HL-60/S4 treated with retinoic acid at 250 ng/mL for 4 days and 3 days (cell line): ENCODE results near the gene GOSR2.
"Not testable (repeated sequence)": the region's sequence is repeated elsewhere in the genome, so short reads cannot be mapped to it uniquely, and the experiment has no call there.

Experiments used
- in situ Hi-C: fragments of 300-500 bp; cut with MboI; formaldehyde crosslinking; loops from 2 replicates; pipeline ENCODE4 v1.7.0; 2022; ENCODE audit warnings: low sequenced_read_pairs

GOSR2 gene

DNA sequence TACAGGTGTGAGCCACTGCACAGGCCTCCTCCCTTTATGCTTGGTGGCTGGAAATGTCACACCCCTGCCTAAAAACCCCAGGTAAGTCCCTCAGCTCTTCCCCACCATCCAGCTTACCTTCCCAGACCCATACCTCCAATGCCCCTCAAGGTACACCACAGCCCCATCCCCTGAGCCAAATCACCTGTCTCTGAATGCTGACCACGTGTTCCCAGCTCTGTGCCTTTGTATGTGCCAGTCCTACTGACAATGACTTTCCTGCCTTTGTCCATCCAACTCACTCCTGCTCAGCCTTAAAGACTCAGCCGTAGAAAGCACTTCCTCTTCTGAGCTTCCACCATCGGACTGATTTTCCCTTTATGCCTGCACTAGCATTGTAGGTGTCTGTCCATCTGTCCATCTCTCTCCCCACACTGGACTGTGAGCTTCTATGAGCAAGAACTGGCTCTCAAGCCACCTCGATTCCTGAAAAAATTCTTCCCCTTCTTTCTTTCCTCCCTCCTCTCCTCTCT is 30.7 kb upstream of the GOSR2 start:
- in situ Hi-C loops: no loop called here

DNA sequence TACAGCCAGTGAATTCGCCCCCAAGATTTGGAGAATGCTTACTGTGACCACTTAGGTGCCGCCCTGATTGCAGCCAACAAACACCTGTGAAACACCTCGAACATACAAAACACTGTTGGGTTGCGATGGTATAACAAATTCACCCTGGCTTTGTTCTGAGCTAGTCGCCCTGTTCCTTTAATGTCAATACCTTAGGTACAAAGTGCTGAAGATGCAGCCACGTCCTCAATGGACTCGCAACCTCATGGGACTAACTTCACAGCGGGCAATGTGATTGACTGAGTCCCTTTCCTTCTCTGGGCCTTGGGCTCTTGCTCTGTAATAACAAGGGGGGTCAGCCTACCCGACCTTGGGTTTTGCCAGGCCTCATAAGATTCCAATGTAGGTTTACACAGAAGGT is 28.9 kb upstream of the GOSR2 start:
- in situ Hi-C loops: no loop called here

DNA sequence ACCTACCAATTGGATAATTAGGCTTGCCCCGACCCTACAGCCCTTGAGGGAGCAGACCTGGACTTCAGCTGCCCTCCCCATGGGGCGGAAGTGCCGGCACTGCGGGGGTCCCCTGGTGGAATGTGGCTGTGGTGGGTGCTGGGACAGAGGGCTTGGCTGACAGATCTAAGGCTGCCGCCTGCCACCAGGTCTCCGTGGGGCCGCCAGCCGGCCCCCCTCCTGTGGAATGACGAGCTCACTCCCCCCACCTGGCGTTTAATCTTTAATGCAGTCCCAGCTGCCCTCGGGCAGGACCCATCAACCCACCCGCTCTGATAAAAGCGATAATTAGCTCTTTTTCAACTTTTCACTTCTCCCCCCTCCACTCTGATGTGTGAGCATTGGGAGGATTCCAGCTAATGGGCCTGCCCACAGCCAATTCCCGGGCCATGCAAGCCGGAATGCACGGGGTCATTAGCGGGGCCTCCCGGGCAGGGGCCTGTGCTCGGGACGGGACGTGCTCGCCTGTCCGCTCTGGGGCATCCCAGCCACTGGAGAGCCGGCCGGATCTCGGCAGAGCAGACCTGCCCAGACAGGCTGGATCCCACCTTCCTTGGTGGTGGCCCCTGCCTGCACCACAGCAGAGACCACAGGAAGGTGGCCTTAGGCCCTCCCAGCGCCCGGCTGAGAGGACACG is 28.3 kb upstream of the GOSR2 start:
- in situ Hi-C loops: no loop called here

DNA sequence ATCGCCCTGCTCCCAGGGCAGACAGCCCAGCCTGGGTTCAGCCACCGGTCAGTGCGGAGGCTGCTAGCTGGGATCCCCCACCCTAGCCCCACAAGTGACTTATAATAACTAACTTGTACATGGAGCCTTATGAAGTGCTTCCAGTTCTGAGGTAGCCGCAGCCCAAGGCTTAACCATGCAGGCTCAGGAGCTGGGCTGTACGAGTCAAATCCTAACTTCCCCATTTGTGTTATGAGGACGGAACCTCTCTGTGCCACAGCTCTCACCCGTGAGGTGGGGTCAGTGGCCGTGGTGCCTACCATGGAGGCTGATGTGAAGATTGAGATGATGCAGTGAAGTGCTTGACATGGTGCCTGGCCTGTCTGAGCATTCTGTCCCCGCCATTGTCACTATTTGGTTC is 27.8 kb upstream of the GOSR2 start:
- in situ Hi-C loops: no loop called here

DNA sequence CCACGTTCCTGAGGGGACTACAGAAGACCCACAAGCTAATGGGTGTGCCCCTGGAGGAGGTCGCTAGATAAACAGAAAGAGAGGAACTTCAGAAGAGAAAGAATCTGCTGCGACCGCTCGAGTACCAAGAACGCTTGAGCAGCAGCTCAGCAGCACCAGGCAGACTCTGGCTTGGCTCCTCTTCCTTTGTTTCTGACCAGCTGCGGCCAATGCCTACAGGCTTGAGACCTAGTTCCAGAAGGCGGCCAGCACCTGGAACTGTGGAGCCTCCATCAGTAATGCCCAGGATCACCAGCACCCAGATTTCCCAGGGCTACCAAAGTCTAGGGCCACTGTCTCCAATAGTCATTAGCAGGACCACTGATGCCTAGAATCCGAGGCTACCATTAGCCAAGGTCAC is 26.0 kb upstream of the GOSR2 start:
- in situ Hi-C loops: no loop called here

DNA sequence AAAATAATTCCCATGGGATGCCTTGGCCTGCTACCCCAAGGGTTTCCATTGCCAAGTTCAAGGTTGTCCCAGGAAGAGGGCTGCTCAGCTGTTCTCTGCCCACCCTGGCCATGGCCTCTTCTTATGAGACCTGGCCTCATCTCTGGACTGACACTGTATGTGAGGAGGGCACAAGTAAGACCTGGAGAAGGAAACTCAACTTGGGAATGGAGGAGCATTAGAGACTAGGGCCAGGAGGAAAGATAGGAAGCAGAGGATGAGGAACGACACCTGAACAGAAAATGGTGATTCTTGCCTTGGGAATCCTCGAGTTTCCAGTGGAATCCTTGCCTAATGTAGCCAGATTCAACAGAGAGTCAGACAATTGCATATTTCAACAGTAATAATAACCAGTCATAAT is 24.6 kb upstream of the GOSR2 start:
- in situ Hi-C loops: no loop called here

DNA sequence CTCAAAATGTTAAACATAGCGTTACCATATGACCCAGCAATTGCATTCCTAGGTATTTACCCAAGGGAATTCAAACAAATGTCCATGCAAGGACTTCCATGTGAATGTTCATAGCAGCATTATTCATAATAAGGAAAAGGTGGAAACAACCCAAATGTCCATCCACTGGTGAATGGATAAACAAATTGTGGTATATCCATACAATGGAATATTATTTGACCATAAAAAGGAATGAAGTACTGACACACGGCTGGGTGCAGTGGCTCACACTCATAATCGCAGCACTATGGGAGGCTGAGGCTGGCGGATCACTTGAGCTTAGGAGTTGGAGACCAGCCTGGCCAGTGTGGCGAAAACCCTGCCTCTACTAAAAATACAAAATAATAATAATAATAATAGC is 24.1 kb upstream of the GOSR2 start:
- in situ Hi-C loops: no loop called here

DNA sequence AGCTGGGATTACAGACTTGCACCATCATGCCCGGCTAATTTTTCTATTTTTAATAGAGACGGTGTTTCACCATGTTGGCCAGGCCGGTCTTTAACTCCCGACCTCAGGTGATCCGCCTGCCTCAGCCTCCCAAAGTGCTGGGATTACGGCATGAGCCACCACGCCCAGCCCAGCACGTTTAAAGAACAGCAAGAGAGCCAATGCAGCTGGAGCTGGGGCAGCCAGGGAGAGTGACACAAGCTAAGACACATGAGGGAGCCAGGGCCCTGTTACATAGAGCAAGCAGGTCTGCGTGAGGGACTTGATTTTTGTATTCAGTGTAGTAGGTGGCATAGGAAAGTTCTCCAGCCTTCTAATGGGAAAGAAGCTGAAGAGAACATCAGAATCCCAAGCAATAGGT is 21.7 kb upstream of the GOSR2 start:
- in situ Hi-C loops: no loop called here

DNA sequence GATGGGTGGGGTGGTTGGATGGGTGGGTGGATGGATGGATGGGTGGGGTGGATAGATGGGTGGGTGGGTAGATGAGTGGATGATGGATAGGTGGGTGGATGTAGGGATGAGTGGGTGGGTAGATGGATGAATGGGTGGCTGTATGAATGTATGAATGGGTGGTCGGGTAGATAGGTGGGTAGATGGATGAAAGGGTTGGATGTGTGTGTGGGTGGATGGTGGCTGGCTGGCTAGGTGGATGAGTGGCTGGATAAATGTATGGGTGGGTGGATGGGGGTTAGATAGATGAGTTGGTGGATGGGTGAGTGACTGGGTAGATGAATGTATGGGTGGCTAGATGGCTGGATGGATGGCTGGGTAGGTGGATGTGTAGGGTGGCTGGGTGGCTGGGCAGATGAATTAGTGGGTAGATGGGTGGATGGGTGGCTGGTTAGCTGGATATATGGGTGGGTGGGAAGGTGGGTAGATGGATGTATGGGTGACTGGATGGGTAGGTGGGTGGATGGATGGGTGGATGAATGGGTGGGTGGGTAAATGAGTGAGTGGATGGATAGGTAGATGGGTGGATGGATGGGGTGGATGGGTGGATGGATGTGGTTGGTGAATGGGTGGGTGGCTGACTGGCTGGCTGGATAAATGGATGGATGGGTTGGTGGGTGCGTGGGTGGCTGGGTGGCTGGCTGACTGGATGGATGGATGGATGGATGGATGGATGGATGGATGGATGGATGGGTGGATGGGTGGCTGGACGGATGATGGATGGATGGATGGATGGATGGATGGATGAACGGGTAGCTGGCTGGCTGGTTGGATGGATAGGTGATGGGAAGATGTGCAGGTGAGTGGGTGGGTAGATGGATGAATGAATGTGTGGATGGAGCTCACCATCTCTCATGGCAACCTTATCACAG is 18.9 kb upstream of the GOSR2 start:
- in situ Hi-C loops: no loop called here

DNA sequence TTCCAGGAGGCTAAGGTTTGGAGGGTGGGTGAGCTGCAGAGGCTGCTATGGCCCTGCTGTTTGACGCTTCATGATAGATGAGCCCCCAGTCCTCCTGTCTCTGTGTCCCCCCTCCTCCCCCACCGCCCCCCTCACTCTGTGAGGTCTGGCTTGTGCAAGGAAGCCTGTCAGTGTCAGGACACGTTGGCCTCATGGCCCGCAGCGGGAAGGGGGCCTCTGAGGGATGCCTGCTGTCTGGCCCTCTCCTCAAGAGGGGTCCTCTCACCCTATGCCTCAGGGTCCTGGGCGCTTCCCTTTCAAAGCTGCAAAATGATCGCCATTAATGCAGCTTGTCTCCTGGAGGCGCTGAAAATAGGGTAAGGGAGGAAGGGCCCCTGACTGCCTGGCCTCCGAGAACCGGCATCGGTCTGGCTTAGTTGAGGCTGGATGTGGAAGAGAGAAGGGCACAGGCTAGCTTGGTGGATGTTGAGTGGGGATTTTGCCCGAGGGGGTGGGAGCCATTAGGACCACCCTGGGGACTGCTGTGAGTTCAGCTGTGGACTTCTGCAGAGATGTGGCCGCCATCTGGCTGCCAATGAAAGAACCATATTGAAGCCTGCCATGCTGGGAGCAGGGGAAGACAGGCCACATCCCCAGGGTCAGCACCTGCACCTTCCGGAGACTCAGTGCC is 14.8 kb upstream of the GOSR2 start:
- in situ Hi-C loops: no loop called here

DNA sequence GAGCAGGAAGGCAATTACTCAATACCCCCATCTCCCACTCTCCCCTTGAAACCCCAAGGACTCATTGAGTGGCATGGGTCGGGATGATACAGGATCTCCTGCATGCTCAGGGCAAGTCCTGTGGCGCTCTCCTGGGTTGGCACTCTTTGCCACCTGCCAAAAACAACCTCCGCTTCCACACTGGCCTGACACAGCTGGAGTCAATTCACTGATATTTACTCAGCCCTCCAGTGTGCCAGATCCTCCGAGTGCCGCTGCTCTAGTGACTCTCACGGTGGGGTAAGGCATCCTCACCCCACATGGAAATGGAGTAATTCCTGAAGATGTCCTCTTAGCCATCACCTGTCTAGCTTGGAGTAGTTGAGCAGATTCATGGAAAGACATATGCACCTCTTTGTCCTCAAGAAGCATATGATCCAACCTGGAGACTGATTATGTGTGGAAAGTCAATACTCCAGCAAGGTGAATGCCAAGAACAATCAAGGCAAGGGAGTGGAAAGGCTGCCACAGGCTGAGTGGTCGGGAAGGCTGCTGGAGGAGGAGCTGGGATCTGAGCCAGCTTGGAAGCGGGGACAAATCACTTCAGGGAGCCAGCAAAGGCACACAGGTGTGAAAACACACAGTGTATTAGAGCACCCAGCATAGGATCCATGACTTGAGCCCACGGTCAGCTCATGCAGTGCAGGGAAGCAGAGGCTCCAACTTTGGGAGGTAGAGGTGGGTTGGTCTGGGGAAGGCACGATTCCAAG is 12.6 kb upstream of the GOSR2 start:
- in situ Hi-C loops: no loop called here

DNA sequence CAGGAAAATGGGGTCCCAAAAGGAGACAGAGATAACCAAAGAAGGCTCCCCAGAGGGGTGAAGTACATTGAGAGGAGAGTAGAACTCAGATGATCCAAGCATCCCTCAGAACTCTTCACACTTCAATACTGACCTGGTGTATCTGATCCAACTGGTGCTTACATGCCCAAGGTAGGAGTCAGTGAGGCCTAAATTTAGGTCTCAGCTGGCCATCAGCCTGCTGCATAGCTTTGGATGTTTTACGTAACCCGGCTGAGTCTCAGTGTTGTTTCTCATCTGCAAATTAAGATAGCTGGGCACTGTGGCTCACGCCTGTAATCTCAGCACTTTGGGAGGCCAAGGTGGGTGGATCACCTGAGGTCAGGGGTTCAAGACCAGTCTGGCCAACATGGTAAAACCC is 11.6 kb upstream of the GOSR2 start:
- in situ Hi-C loops: no loop called here

DNA sequence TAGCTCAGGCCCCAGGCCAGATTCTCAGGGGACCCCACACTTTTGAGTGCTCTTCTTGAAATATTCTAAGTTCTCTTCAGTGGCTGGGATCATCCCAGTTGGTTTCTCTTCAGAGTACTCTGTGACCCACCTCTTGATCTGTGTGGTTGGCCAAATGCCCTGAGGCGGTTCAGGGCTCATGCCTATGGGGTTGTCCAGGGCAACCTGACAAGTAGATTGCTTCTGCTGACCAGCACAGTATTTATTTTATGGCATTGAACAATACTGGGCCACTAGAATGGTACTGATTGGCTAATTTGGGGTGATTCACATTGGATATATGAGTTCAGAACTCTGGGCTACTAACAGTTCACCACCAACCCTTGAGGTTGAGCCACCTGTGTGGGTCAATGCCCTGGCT is 7.4 kb upstream of the GOSR2 start:
- in situ Hi-C loops: no loop called here

DNA sequence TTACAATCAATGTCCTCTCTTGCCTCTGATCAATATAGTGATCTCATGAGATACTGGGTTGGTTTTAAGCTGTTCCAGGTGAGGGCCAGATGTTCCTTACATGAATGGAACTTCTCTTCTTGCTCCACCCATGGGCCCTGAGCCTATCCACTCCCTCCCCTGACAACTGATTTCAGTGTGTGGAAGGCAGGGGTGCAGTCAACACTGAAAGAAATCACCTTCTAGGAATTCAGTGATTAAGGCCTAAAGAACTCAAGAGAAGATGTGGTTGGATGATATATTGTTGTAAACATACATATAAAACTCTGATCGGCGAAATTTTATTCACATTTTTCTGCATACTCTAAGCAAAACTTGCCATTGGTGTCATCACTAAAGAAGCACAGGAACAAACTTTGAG is 6.7 kb upstream of the GOSR2 start:
- in situ Hi-C loops: no loop called here

DNA sequence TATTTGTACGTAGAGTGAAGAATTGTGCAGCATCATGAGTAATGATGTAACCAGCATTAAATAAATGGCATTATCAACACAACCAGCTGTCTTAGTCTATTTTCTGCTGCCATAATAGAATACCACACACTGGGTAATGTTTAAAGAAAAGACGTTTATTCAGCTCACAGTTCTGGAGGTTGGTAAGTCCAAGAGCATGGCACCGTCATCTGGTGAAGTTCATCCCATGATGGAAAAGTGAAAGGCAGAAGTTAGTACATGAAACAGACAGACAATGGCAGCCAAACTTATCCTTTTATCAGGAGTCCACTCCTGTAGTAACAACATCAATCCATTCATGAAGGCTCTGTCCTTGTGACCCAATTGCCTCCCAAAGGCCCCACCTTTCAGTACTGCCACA is 6.3 kb upstream of the GOSR2 start:
- in situ Hi-C loops: no loop called here

DNA sequence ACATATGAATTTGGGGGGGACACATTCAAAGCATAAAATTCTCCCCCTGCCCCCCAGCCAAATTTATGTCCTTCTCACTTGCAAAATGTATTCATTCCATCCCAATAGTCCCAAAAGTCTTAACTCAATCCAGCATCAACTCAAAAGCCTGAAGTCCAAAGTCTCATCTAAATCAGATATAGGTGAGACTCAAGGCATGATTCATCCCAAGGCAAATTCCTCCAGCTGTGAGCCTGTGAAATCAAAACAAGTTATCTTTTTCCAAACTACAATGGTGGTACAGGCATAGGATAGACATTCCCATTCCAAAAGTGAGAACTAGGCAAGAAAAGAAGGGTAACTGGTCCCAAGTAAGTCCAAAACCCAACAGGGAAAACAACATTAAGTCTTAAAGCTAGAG is 5.9 kb upstream of the GOSR2 start:
- in situ Hi-C loops: no loop called here

DNA sequence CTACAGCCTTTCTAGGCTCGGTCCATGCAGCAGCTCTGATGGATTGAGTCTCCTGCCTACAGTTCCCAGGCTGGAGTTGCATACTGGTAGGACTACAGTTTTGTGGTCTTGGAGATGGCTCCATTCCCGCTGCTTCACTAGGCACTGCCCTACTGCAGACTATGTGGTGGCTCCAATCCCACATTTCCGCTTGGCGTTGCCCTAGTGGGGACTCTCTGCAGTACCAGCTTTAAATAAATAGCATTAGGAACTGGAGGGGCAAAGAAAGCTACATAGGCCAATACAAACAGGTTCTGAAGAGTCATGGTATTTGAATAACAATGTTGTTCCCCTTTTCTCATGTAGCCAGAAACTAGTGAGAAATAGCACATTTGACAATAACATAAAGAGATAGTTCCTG is 5.4 kb upstream of the GOSR2 start:
- in situ Hi-C loops: no loop called here

DNA sequence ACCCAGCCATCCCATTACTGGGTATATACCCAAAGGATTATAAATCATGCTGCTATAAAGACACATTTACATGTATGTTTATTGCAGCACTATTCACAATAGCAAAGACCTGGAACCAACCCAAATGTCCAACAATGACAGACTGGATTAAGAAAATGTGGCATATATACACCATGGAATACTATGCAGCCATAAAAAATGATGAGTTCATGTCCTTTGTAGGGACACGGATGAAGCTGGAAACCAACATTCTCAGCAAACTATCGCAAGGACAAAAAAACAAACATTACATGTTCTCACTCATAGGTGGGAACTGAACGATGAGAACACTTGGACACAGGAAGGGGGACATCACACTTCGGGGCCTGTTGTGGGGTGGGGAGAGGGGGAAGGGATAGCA is 998 bp upstream of the GOSR2 start:
- in situ Hi-C loops: not testable (repeated sequence)

DNA sequence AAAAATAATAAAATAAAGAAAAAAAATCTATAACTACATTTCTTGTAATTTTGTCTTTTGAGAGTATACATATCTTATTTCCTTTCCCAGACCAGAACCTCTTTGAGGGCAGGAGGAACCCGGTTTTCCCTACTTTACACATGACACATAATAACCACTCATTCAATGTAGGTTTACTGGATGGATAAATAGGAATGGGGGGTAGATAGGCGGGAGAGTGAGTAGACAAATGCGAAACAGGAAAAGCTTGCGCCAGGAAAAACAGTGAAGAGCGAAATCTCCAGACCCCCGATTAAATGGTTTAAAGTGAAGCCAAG is 515 bp upstream of the GOSR2 start:
- in situ Hi-C loops: no loop called here

DNA sequence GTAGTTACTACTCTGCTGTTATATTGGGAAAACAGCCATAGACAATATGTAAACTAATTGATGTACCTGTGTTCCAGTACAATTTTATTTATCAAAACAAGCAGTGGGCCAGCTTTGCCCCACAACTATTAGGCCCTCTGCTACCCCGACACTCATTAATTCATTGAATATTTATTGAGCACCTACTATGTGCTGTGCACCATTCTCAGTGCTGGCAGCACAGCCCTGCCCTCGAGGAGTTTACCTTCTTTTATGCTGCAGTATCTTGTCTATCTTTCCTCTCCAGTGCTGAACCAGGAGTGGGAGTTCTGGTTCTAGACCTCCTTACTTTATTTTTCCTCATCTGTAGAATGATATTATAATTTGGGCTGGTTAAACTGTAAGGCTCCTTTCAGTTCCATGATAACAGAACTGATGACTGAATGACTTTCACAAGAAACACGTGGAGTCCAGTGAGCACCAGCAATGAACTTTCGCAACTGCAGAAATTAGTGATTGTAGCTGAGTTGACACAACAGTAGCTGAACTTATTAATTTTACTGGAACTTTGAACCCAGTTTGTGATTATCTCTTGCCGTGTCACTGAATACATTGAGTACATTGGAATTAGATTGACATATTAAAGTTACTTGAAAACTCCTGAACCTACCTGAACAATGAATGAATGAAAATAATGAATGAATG is 2.4 kb downstream of the GOSR2 start:
- in situ Hi-C loops: no loop called here
